ENCODE data around the gene C5AR1. TPM values are rescaled to one million over a fixed set of nuclear protein-coding genes. Genes with fewer than 3 reads are reported as not detected.
"Not testable (repeated sequence)": the region's sequence is repeated elsewhere in the genome, so short reads cannot be mapped to it uniquely, and the experiment has no call there.

Gene C5AR1
- polyA plus RNA-seq, 4 donors, result 3.8 to 11.8 (median 6.0) TPM

DNA sequence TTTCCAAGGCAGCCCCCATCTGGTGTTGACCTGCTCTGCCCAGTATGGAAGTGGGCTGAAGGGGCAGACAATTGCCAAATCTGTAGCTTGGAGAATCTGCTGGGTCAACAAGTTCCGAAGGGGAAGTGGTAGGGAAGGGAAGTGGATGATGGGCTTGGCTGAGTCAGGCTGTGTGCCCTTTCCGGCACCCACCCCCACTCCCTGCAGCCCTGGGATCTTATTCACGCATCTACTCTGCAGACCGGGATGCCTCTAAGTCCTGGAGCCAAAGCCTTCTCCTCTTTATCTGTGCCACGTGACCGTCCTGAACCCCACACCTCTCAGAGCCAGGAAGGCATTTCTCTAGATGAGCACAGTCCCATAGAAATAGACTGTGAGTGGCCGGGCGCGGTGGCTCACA, 14.8 kb downstream of the C5AR1 start:
- no peak for DNase-seq (ENCODE audit: low read depth in 4 of 4, low spot score in 2 of 4)

DNA sequence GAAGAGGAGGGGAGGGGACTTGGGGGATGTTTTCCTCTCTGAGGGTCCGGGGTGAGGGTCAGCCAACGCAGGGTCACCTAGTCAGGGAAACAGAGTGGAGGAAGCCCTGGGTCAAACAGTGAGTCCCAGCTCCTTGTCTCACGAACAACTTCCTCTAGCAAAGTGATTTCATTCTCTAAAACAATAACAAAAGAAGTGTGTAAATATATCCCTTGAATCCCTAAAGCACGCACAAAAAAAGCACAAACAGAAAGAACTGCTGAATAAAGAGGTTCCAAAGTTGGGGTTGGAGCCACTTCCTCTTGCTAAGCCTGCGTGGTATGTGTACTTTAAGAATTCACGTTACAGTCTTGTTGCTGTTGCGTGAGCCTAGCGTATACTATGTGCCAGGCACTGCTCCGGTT, 20.8 kb downstream of the C5AR1 start:
- DNase-seq (ENCODE audit: low read depth in 4 of 4, low spot score in 2 of 4), result no peak

DNA sequence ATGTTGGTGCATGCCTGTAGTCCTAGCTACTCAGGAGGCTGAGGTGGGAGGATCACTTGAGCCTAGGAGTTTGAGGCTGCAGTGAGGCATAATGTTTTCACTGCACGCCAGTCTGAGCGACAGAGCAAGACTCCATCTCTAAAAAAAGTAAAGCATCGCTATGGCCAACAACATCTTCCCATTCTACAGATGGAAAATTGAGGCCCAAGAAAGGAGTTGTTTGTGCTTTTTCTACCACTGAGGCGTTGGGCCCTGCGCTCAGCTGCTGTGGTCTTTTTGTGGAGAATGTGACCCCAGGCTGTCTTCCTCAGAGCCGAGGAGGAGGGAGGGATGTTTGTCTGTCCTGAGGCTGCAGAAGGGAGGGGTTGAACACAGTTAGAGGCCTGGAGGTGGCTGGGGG, 21.8 kb downstream of the C5AR1 start:
- no peak for DNase-seq (ENCODE audit: low read depth in 4 of 4, low spot score in 2 of 4)

DNA sequence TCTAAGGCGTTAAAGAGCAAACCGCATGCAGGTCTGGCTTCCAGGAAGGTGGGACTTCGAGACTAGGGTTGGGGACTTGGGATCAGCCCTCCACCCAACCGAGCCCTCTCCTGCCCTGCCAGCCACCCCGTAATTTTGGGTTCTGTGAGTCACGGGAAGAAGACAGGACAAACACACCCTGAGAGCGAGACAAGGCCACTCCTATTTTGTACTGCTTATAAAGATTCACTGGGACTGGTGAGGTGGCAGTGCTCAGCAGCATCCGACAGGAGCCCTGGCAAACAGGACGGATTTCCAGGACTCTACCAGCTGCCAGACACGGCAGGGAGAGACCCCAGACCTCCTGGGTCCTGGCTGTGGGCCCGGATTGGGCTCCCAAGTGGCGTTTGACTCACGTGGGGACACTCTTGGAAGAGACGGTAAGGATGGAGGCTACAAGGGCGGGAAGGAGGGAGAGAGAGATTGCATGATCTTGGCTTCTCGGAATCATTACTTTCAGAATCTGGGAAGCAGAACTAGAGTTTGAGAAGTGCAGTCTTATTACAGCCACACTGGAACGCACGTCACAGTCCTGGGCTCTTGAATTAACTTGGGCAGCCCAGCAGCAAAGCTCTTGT, 22.4 kb downstream of the C5AR1 start, which contains the start of gene C5AR2:
TSS of gene C5AR2 (plus strand) at position 245 of the 617 bp plus-strand sequence. CDS start 8,625 bp downstream, outside the sequence.
- DNase-seq (ENCODE audit: low read depth in 4 of 4, low spot score in 2 of 4), result no peak

DNA sequence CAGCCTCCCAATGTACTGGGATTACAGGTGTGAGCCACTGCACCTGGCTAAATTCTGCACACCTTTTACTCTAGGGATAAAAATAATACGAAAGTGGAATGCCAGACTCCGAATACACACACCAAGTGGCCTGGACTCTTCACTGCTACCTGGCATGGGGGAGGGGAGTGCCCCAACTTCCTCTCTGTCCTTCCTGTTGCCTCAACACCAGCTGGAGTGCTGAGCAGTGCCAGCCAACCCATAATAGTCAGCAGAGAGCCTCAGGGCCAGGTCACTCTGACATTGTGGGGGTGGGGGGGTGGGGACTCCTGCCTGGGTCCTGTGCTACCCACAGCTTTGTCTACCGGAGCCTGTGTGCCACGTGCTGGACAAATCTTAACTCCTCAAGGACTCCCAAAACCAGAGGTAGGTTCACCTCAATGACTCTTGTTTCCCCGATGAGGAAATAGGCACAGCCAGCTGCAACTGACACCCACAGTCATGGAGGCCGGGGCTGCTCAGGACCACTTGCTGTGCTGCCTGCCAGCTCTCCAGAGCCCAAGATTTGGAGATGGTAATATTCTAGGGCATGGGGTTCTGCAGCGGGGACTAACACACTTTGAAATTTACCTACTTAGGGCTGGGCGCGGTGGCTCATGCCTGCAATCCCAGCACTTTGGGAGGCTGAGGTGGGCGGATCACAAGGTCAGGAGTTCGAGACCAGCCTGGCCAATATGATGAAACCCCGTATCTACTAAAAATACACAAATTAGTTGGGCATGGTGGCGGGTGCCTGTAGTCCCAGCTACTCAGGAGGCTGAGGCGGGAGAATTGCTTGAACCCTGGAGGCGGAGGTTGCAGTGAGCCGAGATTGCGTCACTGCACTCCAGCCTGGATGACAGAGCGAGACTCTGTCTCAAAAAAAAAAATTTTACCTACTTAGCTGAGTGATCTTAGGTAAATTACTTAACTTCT, 27.4 kb downstream of the C5AR1 start:
- DNase-seq (ENCODE audit: low read depth in 4 of 4, low spot score in 2 of 4), result not testable (repeated sequence)

DNA sequence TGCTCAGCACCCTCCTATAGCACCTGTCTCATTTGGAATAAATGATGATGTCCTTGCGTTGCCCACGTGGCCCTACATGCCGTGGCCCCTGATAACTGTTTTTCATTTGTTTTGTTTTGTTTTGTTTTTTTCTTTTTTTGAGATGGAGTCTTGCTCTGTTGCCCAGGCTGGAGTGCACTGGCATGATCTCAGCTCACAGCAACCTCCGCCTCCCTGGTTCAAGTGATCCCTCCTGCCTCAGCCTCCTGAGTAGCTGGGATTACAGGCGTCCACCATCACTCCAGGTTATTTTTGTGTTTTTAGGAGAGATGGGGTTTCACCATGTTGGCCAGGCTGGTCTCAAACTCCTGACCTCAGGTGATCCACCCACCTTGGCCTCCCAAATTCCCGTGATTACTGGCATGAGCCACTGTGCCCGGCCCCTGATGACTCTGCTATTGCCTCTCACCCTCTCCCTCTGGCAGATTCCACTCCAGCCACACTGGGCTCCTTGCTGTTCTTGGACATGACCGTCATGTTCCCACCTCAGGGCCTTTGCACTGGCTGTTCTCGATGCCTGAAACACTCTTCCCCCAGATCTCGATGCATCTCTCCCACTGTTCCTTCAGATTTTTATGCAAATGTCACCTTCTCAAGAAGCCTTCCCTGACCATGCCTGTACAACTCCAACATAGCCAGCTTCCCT, 29.7 kb downstream of the C5AR1 start:
- no peak for DNase-seq (ENCODE audit: low read depth in 4 of 4, low spot score in 2 of 4)

DNA sequence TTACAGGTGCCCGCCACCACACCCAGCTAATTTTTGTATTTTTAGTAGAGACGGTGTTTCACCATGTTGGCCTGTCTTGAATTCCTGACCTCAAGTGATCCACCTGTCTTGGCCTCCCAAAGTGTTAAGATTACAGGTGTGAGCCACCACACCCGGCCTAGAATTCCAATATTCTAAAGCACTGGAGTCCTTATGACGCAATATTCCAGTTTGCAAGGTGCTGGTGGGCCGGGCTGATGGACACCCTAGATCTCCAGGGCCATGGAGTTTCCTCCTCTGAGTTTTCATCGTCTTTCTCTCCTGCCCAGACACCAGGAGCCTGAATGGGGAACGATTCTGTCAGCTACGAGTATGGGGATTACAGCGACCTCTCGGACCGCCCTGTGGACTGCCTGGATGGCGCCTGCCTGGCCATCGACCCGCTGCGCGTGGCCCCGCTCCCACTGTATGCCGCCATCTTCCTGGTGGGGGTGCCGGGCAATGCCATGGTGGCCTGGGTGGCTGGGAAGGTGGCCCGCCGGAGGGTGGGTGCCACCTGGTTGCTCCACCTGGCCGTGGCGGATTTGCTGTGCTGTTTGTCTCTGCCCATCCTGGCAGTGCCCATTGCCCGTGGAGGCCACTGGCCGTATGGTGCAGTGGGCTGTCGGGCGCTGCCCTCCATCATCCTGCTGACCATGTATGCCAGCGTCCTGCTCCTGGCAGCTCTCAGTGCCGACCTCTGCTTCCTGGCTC, 31.0 kb downstream of the C5AR1 start:
- no peak for DNase-seq (ENCODE audit: low read depth in 4 of 4, low spot score in 2 of 4)

DNA sequence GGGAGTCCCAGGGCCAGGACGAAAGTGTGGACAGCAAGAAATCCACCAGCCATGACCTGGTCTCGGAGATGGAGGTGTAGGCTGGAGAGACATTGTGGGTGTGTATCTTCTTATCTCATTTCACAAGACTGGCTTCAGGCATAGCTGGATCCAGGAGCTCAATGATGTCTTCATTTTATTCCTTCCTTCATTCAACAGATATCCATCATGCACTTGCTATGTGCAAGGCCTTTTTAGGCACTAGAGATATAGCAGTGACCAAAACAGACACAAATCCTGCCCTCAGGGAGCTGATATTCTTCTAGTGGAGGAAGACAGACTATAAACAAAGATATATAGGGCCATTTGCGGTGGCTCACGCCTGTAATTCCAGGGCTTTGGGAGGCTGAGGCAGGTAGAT, 32.1 kb downstream of the C5AR1 start:
- DNase-seq (ENCODE audit: low read depth in 4 of 4, low spot score in 2 of 4), result no peak

DNA sequence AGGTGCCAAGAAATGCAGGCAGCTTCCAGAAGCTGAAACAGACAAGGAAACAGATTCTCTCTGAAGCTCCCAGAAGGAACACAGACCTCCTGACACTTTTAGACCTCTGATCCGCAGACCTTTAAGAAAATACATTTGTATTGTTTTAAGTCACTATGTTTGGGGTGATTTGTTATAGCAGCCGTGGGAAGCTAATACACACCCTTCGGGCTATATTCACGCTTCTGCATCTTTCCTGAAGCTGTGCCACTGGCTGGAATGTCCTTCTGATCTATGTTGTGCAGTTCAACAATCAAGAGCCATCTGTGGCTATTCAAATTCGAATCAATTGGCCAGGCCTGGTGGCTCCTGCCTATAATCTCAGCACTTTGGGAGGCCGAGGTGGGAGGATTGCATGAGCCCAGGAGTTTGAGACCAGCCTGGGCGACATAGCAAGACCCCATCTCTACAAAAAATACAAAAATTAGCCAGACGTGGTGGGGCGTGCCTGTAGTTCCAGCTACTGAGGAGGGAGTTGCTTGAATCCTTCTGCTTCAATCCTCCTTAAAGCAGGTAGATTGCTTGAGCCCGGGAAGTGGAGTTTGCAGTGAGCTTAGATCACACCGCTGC, 33.6 kb downstream of the C5AR1 start:
- DNase-seq (ENCODE audit: low read depth in 4 of 4, low spot score in 2 of 4), result no peak

DNA sequence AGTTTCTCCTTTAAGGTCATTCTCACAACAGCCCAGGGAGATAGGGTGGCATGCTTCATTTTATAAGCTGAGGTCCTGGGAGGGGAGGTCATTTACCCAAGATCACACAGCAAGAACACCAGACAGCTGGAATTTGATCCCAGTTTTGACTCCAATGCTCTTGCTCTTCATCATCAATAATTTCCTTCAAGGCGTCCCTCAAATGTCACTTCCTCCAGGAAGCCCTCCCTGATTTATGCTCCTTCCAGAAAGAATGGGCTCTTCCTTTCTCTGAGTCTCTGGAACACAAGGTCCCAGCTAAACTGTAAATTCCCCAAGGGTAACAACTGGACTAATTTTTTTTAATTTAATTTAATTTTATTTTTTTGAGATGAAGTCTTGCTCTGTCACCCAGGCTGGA, 34.8 kb downstream of the C5AR1 start:
- DNase-seq (ENCODE audit: low read depth in 4 of 4, low spot score in 2 of 4), result no peak

DNA sequence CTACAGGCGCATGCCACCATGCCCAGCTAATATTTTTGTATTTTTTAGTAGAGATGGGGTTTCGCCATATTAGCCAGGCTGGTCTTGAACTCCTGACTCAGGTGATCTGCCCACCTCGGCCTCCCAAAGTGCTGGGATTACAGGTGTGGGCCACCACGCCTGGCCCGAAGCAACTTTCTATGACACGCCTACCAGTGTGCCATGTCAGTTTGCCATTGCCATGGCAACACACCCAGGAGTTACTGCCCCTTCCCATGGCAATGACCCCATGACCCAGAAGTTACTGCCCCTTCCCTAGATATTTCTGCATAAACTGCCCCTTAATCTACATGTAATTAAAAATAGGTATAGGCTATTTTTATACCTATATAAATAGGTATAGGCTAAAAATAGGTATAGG, 36.4 kb downstream of the C5AR1 start:
- DNase-seq (ENCODE audit: low read depth in 4 of 4, low spot score in 2 of 4), result not testable (repeated sequence)

DNA sequence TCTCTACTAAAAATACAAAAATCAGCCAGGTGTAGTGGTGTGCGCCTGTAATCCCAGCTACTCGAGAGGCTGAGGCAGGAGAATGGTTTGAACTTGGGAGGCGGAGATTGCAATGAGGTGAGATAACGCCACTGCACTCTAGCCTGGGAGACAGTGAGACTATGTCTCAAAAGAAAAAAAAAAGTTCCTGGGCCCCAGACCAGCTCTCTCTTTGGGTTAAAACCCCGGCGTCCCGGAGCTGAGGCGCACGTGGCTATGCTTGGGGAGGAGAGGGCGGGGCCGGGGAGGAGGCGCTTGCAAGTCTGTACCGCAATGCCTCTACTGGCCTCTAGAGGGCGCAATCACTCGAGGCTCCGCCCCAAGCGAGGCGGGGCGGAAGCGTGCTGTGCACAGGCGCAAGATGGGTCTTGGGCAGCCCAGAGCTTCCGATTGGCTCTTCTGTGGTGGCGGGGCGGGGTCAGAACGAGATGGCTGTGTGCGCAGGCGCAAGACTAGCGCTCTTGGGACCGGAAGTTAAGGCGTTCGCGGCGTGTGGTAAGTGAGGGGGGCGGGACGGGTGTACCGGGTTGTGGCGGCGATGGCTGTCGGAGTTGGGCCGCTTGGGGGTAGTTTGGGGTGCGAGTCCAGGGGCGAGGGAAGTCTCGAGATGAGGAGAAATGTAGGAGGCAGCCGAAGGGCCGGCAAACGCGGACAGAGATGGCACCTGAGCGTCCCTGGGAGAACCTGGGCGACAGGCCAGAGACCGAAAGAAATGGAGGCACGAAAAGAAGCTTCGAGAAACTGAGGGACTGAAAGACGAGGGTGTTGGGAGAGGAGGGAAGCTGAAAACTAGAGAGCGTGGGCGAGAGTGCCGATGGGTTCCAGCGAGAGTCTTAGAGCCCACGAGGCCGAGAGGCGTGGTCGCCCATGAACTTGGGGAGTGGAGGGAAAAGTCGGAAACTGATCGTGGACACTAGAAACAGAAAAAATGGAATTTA, 39.4 kb downstream of the C5AR1 start, which contains the start of gene DHX34:
TSS of gene DHX34 (plus strand) at position 497 of the 977 bp plus-strand sequence. CDS start 3,716 bp downstream, outside the sequence.
- DNase-seq (ENCODE audit: low read depth in 4 of 4, low spot score in 2 of 4), result peak; percentile 91 to 98 (median 94)

DNA sequence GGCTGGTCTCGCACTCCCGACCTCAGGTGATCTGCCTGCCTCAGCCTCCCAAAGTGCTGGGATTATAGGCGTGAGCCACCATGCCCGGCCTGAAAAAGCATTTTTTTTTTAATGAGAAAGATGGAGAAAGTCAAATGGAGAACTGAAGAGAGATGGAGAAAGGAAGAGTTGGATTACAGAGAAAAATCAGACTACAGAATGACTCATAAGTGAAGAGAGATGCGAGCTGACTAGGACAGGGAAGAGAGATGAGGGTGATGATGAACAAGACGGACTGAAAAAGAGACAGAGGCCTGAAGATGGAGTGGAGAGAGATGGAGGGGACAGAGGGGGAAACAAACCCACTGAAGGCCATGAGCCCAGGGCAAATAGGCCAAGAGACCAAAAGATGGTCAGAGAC, 41.0 kb downstream of the C5AR1 start:
- no peak for DNase-seq (ENCODE audit: low read depth in 4 of 4, low spot score in 2 of 4)

DNA sequence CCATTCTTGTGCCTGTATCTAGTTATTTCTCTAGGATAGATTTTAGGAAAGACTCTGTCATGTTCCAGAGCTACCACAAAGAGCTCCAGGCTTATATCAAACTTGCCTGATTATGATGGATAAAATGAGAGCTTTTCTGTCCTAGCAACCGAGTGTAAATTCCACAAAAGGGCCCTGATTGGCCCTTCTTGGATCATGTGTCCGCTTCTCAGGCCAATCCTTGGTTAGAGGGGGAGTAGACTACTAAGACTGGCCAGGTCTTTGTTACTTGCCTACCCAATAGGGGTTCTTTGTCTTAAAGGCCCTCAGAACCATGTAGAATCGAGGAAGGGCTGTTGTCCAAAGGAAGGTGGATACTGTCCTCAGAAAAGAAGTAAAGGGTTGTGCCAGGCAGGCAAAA, 41.9 kb downstream of the C5AR1 start:
- no peak for DNase-seq (ENCODE audit: low read depth in 4 of 4, low spot score in 2 of 4)

DNA sequence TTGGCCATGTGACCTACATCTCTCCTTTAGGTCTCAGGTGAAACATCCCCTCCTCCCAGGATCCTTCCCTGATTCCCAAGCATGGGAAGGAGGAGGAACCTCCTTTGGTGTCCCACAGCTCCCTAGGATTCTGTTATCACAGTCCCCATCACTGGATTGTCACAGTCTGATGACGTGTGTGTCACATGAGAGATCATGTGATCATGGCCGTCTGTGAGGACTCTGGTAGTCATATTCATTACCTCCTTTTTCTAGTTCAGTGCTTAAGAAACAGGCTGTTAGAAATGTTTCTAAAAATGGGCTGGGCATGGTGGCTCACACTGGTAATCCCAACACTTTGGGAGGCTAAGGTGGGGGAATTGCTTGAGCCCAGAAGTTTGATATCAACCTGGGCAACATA, 42.4 kb downstream of the C5AR1 start:
- no peak for DNase-seq (ENCODE audit: low read depth in 4 of 4, low spot score in 2 of 4)

DNA sequence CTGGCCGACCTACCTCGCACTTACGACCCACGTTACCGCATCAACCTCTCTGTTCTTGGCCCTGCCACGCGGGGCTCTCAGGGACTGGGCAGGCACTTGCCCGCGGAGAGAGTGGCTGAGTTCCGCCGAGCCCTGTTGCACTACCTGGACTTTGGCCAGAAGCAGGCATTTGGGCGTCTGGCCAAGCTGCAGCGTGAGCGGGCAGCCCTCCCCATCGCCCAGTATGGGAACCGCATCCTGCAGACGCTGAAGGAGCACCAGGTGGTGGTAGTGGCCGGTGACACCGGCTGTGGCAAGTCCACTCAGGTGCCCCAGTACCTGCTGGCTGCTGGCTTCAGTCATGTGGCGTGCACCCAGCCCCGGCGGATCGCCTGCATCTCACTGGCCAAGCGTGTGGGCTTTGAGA, 43.6 kb downstream of the C5AR1 start:
- no peak for DNase-seq (ENCODE audit: low read depth in 4 of 4, low spot score in 2 of 4)

DNA sequence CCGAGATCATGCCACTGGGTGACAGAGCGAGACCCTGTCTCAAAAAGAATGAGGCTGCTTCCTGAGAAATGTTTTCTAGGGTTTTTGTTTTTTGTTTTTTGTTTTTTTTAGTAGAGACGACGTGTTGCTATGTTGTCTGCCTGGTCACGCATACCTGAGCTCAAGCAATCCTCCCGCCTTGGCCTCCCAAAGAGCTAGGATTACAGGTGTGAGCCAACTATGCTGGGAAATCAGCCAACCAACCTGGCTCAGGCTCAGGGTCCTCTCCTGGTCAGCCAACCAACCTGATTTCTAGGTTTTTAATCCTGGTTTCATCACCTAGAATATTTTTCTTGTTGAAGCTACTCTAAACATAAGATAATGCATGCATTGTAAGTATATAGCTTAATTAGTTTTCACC, 47.2 kb downstream of the C5AR1 start:
- DNase-seq (ENCODE audit: low read depth in 4 of 4, low spot score in 2 of 4), result no peak

DNA sequence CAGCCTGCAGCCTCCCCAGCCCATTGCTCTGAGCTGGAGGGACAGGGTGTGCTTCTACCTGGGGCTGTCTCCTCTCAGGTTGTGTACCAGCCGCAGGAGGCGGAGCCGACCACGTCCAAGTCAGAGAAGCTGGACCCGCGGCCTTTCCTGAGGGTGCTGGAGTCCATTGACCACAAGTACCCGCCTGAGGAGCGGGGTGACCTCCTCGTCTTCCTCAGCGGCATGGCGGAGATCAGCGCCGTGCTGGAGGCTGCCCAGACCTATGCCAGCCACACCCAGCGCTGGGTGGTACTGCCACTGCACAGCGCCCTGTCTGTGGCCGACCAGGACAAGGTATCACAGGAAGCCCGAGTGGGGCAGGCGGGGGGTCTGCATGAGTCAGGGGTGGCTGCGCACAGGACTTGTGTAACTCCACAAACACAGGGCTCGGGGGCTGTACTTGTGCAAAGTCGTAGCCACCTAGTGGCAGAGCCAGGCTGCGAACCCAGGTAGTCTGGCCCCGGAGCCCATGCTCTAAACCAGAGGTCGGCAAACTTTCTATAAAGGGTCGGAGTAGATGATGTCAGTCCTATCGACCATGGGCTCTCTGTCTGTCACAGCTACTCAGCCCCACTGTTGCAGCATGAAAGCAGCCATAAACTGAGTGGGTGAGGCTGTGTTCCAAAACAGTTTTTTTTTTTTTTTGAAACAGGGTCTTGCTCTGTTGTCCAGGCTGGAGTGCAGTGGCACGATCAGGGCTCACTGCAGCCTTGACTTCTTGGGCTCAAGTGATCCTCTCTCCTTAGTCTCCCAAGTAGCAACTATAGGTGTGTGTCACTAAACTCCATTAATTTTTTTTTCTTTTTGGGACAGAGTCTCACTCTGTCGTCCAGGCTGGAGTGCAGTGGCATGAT, 48.4 kb downstream of the C5AR1 start:
- no peak for DNase-seq (ENCODE audit: low read depth in 4 of 4, low spot score in 2 of 4)

Measured in left renal cortex interstitium (tissue), 4 donors.